ENCODE measurements around the gene SBNO2.
A peak's percentile ranks its signal among the peaks of the same experiment; 100 is the strongest.

SBNO2 gene, protein sequence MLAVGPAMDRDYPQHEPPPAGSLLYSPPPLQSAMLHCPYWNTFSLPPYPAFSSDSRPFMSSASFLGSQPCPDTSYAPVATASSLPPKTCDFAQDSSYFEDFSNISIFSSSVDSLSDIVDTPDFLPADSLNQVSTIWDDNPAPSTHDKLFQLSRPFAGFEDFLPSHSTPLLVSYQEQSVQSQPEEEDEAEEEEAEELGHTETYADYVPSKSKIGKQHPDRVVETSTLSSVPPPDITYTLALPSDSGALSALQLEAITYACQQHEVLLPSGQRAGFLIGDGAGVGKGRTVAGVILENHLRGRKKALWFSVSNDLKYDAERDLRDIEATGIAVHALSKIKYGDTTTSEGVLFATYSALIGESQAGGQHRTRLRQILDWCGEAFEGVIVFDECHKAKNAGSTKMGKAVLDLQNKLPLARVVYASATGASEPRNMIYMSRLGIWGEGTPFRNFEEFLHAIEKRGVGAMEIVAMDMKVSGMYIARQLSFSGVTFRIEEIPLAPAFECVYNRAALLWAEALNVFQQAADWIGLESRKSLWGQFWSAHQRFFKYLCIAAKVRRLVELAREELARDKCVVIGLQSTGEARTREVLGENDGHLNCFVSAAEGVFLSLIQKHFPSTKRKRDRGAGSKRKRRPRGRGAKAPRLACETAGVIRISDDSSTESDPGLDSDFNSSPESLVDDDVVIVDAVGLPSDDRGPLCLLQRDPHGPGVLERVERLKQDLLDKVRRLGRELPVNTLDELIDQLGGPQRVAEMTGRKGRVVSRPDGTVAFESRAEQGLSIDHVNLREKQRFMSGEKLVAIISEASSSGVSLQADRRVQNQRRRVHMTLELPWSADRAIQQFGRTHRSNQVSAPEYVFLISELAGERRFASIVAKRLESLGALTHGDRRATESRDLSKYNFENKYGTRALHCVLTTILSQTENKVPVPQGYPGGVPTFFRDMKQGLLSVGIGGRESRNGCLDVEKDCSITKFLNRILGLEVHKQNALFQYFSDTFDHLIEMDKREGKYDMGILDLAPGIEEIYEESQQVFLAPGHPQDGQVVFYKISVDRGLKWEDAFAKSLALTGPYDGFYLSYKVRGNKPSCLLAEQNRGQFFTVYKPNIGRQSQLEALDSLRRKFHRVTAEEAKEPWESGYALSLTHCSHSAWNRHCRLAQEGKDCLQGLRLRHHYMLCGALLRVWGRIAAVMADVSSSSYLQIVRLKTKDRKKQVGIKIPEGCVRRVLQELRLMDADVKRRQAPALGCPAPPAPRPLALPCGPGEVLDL (N-terminal part only)

DNA sequence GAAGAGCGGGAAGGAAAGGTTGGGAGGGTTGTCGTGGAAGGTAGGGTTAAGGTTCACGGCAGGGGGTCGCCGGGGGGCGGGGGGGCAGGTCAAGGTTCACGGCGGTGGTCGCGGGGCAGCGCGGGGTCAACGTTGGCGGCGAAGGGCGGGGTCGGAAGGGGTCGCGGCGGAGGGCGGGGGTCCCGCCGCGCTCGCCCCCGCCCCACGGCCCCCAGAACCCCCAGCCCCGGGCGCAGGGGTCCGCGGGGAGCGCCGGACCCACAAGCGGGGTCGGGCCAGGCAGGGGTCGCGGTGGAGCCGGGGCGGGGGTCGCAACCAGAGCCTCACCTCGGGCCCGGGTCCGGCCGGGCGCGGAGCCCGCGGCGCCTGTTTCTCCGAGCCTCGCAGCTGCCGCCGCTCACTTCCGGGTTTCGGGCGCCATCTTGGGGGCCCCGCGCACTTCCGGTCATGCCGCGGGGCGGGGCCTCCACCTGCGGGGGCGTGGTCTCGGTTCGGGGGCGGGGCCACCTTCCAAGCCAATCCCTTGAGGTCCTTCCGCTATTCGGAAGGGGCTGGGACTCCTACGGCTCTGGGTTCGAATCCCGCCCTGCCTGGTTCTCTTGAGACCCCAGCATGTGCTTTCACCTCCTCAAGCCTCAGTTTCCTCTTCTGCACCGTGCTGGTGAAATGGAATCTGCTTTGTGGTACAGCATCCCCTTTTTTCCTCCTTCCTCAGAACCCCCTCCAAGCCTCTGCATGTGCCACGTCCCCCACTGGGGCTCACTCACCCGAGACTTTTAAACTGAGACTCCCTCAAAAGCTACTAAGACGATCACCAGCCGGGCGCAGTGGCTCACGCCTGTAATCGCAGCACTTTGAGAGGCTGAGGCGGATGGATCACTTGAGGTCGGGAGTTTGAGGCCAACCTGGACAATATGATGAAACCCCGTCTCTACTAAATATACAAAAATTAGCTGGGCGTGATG lies at the start of gene SBNO2:
Gene SBNO2, minus strand, starts transcription at position 424 of the 965 bp plus-strand sequence. CDS start 19,992 bp downstream, outside the sequence.
- peak; percentile 91 to 99 (median 93) for DNase-seq (ENCODE audit: low read depth in 2 of 3, low spot score in 1 of 3)

DNA sequence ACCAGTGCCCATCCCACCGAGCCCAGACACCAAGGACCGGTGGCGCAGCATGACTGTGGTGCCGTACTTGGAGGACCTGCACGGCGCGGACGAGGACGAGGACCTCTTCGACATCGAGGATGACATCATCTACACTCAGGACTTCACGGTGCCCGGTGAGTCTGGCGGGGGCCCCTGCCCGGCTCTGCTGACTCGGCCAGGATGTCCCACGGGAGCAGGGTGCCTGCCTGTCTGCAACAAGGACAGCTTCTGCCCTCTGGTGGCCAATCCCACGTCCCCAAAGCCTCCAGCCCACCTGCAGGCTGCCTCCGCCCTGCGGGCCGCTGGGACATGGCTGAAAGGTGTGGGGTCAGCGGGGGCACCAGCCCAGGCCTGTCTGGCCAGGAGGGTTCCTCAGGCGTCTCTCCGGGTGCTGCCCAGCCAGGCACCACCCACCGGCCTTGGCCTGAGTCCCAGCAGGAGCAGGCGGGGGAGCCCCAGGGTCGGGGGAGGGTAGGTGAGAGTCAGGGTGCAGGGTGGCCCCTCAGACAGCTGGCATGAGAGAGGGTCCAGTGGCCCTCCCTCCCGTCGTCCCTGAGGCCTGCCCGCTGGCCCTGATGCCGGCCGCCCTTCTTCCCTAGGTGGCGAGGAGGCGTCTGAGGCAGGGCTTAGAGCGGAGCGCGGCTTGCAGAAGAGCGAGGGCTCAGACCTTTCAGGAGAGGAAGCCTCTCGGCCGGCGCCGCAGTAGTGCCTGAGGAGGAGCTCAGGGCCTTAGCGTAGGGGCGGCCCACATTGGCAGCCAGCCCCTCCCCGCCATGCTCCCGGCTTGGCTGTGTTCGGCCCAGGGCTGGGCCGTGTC lies 49.2 kb upstream of the SBNO2 start:
- no peak for DNase-seq (ENCODE audit: low read depth in 2 of 3, low spot score in 1 of 3)

DNA sequence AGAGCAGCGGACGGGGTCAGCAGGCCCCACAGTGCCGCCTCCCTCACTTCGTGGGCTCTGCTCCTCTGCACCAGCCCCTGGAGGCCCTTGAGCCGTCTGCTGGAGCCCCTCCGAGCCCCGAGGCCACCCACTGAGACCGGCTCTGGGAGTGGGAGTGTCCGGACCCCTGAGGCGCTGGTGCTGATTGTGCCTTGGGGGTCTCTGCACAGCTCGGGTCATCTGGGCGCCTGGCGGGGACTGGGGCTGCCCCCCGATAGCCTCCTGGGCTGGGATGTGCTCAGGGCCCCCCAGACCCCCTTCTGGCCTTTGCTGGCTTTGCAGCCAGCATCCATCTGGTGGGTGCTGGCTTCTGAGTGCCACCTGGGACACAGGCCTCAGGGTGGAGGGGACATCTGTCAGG lies 48.3 kb upstream of the SBNO2 start:
- no peak for DNase-seq (ENCODE audit: low read depth in 2 of 3, low spot score in 1 of 3)

DNA sequence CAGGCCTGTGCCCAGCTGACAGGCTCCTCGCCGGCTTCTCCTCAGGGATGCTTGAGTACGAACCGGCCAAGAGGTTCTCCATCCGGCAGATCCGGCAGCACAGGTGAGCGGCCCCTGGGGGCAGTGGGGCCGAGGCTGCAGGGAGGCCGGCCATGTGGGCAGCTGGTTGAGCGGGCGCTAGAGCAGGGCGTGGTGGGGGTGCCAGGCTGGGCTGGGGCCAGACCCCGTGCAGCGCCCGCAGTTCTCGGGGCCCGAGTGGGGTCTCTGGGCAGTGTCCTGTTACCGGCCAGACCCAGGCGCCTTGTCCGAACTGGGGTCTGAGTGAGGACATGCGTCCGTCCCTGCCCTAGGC lies 47.8 kb upstream of the SBNO2 start:
- DNase-seq (ENCODE audit: low read depth in 2 of 3, low spot score in 1 of 3) = no peak

DNA sequence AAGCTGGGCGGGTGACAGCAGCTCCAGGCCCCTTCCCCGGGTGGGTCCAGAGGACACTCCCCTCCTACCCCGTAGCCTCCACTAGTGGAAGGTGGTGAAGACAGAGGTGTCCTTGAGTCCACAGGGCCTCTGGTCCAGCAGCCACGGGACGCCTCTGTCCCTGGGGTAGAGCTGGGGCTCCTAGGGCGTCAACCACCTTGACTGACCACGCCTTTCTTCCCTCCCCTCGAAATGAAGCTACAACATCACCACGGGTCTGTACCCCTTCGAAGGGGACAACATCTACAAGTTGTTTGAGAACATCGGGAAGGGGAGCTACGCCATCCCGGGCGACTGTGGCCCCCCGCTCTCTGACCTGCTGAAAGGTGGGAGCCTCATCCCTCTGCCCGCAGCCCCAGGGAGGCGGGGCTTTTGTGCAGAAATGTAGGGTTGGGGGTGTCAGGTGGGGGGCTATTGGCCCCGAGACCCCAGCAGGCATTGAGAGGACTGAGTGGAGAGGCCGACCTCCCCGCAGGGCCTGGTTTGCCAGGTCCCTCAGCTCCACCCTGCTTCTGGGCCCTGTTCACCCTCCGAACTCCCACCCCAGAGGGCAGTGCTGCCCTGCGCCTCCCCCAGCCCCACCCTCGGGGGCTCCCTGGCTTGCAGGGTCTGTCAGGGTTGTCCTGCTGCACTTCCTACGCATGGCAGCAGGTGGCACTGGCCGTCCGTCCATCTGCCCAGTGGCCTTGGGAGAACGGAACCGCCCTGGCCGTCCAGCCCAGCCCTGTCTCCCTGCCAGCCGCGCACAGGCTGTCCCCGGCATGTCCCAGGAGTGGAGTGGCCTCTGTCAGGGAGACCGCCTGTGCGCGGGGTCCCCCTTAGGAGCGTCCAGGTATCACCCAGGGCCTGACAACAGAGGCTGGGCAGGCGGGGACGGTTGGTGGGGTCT lies 47.2 kb upstream of the SBNO2 start:
- no peak for DNase-seq (ENCODE audit: low read depth in 2 of 3, low spot score in 1 of 3)

DNA sequence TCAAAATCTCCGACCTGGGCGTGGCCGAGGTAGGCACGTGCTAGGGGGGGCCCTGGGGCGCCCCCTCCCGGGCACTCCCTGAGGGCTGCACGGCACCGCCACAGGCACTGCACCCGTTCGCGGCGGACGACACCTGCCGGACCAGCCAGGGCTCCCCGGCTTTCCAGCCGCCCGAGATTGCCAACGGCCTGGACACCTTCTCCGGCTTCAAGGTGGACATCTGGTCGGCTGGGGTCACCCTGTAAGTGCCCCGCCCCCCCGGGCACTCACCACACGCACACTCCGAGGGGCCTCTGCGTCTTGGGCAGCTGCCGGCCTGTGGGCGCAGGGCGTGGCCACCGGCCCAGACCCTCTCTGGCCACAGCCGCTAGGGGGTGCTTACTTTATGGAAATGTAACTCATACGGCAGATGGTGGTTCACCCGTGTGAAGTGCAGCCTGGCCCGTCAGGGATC lies 46.4 kb upstream of the SBNO2 start:
- DNase-seq (ENCODE audit: low read depth in 2 of 3, low spot score in 1 of 3) = no peak

DNA sequence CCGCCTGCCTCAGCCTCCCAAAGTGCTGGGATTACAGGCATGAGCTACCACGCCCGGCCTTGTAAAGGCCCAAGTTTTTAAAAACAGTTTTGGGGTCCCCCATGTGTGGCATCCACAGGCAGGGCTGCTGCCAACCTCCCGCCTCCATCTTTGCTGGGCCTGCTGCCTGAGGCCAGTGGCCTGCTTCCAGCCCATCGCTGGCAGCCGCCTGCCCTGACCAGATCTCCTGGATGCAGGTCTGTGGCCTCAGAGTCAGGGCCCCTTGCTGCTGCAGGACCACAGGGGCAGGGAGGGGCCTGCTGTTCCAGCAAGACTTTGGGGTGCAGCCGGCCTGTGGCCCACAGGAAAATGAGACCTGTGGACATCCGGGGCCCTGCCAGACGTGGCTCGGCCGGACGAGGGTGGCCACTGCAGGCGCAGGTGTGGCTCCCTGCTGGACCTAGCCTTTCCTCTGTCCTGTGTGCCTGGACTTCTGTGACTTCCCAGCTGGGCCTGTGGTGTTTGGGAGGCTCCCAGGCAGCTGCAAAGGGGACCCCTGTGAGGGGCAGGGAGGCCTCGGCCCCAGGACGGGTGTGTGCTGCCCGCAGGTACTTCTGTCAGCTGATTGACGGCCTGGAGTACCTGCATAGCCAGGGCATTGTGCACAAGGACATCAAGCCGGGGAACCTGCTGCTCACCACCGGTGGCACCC lies 45.9 kb upstream of the SBNO2 start:
- DNase-seq (ENCODE audit: low read depth in 2 of 3, low spot score in 1 of 3) = no peak

DNA sequence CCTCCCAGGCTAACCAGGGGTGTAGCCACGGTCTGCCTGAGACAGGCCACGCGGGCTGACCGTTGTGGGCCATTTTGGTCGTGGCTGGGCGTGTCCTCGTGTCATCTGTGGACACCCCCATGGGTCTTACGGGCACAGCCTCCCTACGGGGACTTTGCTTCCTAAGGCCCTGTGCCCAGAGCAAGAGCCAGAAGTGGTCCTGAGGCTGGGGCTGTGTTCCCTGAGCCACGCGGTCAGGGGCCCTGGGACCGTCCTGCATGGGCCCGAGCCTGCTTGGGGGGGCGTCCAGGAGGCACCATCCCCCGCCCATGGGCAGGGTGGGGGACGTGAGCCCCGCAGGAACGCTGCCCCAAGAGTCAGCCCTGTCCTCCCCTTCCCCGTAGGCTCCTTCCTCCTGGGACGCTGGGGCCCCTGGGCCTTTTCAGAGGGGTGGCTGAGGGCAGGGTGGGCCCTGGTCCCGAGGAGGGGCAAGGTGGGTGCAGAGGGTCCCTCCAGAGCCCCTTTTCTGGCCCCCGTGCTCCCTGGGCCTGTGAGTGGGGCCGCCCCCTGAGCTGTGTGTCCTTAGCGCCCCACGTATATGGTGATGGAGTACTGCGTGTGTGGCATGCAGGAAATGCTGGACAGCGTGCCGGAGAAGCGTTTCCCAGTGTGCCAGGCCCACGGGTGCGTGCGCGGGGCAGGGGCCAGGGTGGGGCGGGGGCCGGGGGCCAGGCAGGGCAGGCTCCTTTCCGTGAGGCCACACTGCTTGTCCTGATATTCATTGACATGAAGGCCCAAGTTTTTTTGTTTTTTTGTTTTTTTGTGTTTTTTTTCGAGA lies 44.9 kb upstream of the SBNO2 start:
- DNase-seq (ENCODE audit: low read depth in 2 of 3, low spot score in 1 of 3) = no peak

DNA sequence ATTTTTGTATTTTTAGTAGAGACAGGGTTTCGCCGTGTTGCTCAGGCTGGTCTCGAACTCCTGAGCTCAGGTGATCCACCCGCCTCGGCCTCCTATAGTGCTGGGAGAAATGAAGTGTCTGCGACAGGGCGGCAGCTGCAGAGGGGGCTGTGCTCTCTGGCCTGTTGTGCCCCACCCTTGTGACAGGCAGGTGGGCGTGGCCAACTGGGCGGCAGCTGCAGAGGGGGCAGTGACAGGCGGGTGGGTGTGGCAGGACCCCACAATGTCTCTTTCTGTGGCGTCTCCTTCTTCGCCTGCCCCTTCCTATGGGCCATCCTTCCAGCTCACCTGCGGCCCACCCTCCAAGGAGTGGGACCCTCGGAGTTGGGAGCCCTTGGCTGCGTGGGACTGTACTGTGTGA lies 43.3 kb upstream of the SBNO2 start:
- DNase-seq (ENCODE audit: low read depth in 2 of 3, low spot score in 1 of 3) = no peak

DNA sequence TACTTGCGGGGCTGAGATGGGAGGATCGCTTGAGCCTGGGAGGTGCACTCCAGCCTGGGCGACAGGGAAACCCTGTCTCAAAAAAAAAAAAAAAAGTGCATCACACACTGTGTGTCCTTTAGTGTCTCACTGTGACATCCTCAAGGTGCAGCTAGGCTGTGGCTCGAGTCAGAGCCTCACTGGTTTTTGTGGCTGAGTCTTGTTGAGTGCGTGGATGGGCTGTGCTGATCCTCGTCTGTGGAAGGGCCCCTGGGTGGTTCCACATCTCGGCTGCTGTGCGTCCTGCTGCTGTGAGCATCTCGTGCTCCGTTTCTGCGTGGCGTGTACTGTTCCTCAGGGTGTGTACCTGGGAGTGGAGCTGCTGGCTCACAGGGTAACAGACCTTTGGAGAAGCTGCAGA lies 42.7 kb upstream of the SBNO2 start:
- DNase-seq (ENCODE audit: low read depth in 2 of 3, low spot score in 1 of 3) = no peak

DNA sequence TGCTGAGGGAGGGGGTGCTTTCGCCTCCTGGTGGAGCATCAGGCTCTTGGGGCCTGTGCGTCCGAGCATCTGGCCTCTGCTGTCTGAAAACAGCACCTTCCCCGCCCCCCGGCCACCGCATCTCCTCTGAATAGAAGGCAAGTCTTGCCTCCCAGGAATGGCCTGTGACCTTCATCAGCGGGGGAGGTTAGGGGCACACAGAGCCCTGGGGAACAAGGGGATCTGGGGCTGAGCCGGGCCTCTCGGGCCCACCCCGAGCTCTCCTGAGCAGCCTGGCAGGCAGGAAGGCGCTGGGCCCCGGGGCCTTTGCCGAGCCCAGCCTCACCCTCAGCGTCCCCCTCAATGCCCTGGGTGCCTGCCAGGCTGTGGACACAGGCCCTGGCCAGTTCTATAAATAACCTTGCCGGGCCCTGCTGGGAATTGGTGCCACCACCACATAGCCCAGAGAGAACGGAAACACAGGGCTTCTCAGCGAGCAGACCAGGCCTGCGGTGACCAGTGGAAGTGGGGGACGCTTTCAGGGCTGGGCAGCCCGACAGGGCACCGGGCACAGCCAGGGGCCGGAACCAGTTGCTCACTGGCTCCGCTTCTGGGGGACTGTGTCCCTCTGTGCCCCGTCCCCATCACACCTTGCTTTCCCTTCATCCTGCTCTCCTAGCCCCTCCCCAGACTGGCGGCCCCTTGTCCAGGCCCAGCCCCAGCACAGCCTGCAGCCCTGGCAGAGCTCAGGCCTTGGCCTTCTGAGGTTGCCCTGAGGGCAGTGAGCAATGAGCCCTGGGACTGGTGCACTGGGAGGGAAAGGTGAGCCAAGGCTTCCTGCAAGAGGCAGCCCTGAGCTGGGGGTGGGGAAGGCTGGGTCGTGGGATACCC lies 41.0 kb upstream of the SBNO2 start:
- no peak for DNase-seq (ENCODE audit: low read depth in 2 of 3, low spot score in 1 of 3)

DNA sequence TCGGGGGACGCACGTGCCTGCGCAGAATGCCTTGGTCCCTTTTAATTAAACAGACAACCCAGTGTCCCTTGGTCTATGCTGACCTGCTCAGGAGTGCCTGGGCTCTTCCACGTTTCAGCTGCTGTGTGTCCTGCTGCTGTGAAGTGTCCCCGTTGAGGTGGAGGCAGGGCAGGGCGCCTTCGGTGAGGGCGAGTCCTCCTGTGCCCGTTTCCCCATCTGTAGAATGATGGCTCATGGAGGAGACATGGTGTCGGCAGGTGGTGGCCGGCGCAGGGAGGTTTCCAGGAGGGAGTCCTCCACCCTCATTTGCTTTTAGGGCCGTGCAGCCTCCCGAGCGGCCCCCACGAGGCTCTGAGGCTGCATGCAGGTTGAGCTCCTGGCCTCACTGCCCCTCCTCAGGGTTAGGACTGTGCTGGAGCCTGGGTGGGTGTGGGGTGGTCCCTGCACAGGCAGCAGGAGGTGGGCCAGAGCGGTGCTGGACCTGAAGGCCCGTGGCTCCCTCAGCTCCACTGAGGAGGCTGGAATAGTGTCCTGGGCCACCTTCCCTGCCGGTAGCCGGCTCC lies 40.3 kb upstream of the SBNO2 start:
- DNase-seq (ENCODE audit: low read depth in 2 of 3, low spot score in 1 of 3) = no peak

DNA sequence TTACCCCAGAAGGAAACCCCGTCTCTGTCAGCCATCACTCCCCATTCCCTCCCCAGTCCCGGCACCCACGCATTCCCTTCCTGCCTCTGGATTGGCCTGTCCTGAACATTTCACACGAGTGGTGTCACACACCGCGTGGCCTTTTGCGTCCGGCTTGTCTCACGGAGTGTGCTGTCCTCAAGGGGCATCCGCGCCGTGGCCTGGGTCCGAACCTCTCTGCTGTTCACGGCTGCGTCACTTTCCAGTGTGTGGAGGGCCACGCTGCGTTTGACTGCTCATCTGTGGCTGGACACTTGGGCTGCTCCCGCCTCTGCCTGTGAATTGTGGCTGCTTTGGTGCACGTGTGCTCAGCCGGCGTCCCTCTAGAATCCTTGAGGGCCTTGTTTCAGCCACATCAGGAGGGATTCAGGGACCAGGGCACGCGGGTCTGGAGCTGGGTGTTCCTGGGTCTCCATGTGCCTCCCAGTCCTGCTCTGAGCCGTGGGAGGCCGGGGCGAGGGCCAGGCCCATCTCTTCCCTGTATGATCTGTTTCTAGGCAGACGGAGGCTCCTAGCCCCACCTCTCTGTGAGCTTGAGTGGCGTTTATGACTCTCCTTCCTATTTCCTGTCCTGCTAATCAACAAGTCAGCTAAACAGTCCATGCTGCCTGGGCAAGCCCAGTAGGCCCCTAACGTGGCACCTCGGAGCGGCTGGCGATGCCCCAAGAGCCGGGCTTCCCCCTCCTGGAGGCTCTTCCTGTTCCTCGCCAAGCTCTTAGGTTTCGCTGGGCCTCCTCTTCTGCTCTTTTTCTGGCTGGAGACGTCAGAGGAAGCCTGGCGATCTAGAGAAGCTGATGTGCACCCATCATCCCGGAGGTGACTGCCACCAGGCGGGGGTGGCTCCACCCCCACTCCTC lies 39.6 kb upstream of the SBNO2 start:
- DNase-seq (ENCODE audit: low read depth in 2 of 3, low spot score in 1 of 3) = peak in 1 of 3 donors; percentile 38

DNA sequence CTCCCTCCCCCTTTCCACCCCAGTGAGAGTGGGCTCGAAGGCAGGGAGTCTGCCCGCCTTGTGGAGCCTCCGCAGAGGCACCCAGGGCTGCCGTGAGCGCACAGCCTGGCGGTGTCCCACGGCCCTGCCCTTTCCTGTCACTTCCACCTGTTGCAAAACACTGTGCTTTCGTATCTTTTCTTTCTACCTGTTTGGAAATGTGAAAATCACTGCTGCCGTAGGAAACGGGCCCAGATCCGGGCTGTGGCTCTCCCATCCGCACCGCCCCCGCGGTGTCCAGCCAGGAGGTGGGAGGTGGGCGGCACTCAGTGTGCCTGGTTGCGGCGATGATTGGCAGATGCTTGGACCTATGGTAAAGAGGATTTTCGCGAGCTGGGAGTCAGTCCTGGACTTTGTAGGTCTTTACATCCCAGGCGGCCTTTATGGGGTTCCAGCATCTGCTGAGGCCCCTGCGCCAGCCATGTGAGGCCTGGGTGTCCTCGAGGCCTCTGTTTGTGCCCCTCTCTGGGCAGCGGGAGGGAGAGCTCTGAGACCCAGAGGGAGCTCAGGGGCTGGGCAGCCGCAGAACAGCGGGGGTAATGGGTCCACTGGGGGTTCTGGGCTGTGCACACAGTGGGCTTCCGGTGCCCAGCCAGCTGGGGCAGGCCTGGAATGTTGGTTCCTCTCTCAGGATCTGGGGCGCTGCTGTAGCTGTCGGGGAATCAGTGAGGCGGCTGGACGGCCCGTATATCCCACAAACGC lies 37.6 kb upstream of the SBNO2 start:
- no peak for DNase-seq (ENCODE audit: low read depth in 2 of 3, low spot score in 1 of 3)
